IPS-11a (cell line): ENCODE results near the gene PSMA8.
"Not testable (repeated sequence)": the region's sequence is repeated elsewhere in the genome, so short reads cannot be mapped to it uniquely, and the experiment has no call there.

Experiments
- H3K4me3 ChIP-seq: one replicate; pipeline ENCODE4 v1.5.1; 2013; ENCODE audit warnings: low read depth, low read length, control low read depth

The PSMA8 gene

GRCh38 chr18:26230497-26230896 is 96.8 kb downstream of the PSMA8 start:
- H3K4me3 ChIP-seq: no peak overlapping the region

DNA sequence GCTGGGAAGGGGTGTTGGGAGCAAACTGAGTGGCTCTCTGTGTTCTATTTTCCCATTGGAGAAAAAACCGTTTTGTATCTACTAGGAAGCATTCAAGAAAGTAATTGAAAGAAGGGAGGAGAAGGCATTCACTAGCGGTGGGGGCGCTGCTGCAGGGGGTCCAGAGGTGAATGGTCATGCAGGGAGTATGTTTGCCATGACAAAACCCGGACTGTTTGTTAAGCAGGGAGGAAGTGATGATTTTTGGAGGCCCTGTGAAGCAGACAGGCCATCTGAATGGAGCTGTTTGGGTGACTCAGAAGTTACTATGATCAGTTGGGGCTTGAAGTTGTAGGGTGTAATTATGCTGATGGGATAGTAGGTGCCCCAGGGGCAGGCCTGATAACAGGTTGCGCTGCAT is 99.5 kb downstream of the PSMA8 start:
- H3K4me3 ChIP-seq: no peak overlapping the region

DNA sequence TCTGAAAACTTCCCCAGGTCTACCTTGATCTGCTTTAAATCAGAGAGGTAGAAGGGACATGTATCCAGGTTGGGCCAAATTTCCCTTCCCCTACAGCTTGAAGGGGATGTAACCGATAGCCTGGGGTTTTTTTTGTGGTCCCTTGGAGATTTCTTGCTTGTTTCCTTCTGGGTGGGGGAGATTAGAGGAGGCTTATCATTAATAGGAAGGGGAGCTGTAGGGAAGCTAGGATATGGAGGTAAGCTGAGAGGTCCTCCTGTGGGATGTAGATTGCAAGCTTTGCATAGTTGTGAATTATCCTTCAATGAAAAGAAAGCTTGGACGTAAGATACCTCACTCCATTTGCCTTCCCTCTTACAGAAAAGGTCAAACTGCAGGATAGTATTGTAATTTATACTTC is 103.7 kb downstream of the PSMA8 start:
- not testable (repeated sequence) for H3K4me3 ChIP-seq

- H3K4me3 ChIP-seq: not testable (repeated sequence)
Measured at GRCh38 chr18:26238718-26239117, 105.0 kb downstream of the PSMA8 start.

GRCh38 chr18:26242392-26242791 is 108.7 kb downstream of the PSMA8 start:
- not testable (repeated sequence) for H3K4me3 ChIP-seq
